Measurements from ENCODE around the gene KCNT2.

The KCNT2 gene

GRCh38 chr1:196387766-196388165, 220.5 kb downstream of the KCNT2 start:
- no peak for DNase-seq

- no peak for DNase-seq
Observed at GRCh38 chr1:196385109-196385508, 223.1 kb downstream of the KCNT2 start.

GRCh38 chr1:196382383-196382782, 225.9 kb downstream of the KCNT2 start:
- DNase-seq = no peak

GRCh38 chr1:196381544-196381943, 226.7 kb downstream of the KCNT2 start:
- no peak for DNase-seq

GRCh38 chr1:196380316-196380715, 227.9 kb downstream of the KCNT2 start:
- DNase-seq = no peak

GRCh38 chr1:196377811-196378210, 230.4 kb downstream of the KCNT2 start:
- no peak for DNase-seq

GRCh38 chr1:196376630-196377328, 231.5 kb downstream of the KCNT2 start:
- no peak for DNase-seq

- DNase-seq = no peak
Observed at GRCh38 chr1:196373798-196374197, 234.4 kb downstream of the KCNT2 start.

GRCh38 chr1:196372896-196373536, 235.2 kb downstream of the KCNT2 start:
- no peak for DNase-seq

- DNase-seq = no peak
Observed at GRCh38 chr1:196367838-196368237, 240.4 kb downstream of the KCNT2 start.

GRCh38 chr1:196366817-196367495, 241.3 kb downstream of the KCNT2 start:
- DNase-seq = no peak

- DNase-seq = no peak
Observed at GRCh38 chr1:196361112-196361714, 247.0 kb downstream of the KCNT2 start.

GRCh38 chr1:196357913-196358312, 250.3 kb downstream of the KCNT2 start:
- DNase-seq = no peak

GRCh38 chr1:196355206-196355786, 252.9 kb downstream of the KCNT2 start:
- DNase-seq = no peak

GRCh38 chr1:196344453-196344852, 263.8 kb downstream of the KCNT2 start:
- DNase-seq = no peak

- no peak for DNase-seq
Observed at GRCh38 chr1:196324345-196324744, 283.9 kb downstream of the KCNT2 start.

- DNase-seq = no peak
Observed at GRCh38 chr1:196323869-196324268, 284.4 kb downstream of the KCNT2 start.

GRCh38 chr1:196319301-196319700, 288.9 kb downstream of the KCNT2 start:
- no peak for DNase-seq

GRCh38 chr1:196317535-196318522, 290.4 kb downstream of the KCNT2 start:
- DNase-seq = peak; percentile 55

- DNase-seq = no peak
Observed at GRCh38 chr1:196312739-196313138, 295.5 kb downstream of the KCNT2 start.

GRCh38 chr1:196309386-196309785, 298.9 kb downstream of the KCNT2 start:
- DNase-seq = no peak

GRCh38 chr1:196308176-196308575, 300.1 kb downstream of the KCNT2 start:
- no peak for DNase-seq
